Measurements from ENCODE around the gene MYH6.

Gene MYH6

GRCh38 chr14:23375527-23376251, 32.4 kb downstream of the MYH6 start:
- no peak for DNase-seq

GRCh38 chr14:23373041-23373440, 35.0 kb downstream of the MYH6 start:
- no peak for DNase-seq

DNA sequence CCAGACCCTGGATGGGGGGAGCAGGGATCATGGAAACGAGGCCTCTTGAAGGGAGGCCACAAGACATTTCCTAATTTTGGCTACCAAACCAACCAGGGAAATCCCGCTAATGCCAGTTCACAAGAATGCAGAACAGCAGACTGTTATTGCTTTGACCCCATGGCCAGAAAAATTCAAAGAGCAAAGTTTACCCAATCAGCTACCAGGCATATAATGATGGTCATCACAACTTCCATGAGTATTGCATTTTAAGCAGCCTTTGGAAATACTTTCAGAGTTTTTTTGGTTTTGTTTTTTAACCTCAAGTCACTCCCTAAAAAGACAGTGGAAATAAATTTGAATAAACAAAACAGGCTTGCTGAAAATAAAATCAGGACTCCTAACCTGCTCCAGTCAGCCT, 35.6 kb downstream of the MYH6 start, which contains the start of gene IL25:
Gene IL25 (plus strand): TSS at position 301 of the 400 bp plus-strand sequence.
- no peak for DNase-seq

GRCh38 chr14:23371865-23372264, 36.2 kb downstream of the MYH6 start:
- DNase-seq, result no peak

GRCh38 chr14:23370221-23370620, 37.9 kb downstream of the MYH6 start:
- DNase-seq, result no peak

DNA sequence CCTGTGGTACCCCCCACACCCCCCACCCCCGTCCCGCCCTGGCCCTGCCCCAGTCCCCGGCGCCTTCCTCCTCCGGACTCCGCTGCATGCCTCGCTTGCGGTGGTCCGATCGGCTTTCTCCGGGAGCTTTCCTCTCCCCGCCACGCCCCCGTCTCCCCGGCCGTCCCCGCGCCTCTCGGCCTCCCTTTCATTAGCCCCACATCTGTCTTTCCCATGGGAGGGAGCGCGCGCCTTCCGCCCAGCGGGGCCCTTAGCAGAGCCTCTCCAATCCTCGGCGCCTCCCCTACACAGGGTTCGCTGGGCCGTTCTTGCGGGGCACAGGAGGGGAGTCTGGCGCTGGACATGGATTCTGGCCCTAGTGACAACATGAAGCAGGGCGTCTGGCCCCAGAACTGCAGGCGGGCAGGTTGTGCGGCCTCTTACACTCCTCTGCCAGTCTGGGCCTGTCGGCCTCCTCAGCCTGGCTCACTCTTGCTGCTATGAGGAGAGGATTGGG, 41.6 kb downstream of the MYH6 start:
- DNase-seq, result no peak

DNA sequence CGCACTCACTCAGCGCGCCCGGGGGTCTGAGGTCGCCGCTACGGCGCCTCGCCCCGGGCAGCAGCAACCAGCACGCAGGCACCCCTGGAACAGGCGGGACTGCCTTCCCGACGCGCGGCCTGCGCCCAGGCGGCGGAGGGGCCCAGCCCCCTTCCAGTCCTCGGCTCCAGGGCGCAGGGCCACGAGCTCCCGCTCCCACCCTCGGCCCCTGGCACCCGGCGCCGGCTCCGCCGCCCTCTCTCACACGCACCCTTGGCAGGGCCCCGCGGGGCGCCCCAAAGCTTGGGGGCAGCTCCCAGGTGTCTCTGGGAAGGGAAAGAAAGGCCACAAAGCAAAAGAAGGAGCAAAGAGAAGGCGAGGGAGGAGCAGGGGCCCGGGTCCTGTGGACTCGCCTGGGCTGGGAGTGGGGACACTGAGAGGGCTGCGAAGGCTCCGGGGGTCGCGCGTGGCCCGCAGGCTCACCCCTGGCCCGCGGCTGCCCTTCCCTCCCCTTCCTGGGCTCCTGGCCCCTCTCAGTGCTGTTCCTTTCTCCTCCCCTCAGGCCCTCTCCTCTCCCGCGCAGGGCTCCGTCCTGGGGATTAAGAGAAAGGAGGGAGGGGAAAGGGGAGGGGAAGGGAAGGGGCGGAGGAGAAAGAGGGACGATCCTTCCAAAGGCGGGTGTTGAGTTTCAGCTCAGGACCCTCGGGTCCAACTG, 42.2 kb downstream of the MYH6 start:
- no peak for DNase-seq

DNA sequence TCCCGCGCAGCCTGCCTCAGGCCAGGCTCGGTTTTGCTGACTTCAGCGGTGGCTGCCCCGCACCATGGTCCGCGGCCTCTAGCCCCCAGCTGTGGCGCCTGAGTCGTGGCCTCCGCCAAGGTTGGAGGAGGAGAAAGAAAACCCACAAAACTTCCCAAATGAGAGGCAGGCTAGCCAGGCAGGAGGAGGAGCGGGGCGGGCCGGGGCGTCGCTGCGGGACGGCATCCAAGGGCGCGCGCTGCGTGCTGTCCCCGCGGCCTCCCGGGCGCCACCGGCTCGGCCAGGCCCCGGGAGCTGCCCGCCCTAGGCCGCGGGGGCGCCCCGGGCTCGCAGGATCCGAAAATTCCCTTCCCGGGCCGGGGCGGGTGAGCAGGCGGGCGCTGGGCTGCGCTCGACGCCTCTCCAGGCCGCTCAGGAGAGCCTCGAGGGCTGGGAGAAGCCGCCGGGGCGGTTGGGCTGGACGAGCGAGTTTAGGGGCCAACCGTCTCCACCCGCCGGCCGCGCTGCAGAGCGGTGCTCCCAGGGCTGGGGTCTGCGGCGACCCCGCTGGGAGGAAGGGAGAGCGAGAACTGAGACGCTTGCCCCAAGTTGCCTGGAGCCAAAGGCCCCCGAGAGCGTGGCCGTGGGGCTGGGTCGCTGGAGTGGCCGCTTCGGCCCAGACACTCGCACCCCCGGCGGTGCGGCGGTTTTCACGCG, 42.9 kb downstream of the MYH6 start, which contains the start of gene EFS:
Gene EFS (minus strand): TSS at position 137 of the 696 bp plus-strand sequence. CDS start 147 bp downstream, outside the sequence.
- no peak for DNase-seq

GRCh38 chr14:23364164-23365035, 43.7 kb downstream of the MYH6 start:
- no peak for DNase-seq

GRCh38 chr14:23362200-23362599, 45.9 kb downstream of the MYH6 start:
- DNase-seq, result no peak

DNA sequence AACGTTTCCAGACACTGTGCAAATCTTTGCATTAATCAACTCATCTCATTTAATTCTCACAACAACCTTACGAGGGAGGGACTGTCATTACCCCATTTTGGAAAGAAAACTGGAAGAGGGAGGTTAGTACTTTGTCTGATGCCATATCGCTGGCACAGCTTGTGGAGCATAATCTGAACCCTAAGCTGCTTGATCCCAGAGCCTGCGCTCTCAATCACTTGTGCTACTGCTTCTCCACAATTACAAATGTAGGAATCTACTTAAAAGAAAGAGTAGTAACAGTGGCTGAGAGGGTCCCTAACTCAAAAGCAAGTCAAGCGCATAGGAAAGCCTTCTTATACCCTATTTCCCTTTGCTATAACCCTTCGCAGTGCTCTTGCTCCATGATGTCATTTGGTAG, 46.3 kb downstream of the MYH6 start:
- no peak for DNase-seq

DNA sequence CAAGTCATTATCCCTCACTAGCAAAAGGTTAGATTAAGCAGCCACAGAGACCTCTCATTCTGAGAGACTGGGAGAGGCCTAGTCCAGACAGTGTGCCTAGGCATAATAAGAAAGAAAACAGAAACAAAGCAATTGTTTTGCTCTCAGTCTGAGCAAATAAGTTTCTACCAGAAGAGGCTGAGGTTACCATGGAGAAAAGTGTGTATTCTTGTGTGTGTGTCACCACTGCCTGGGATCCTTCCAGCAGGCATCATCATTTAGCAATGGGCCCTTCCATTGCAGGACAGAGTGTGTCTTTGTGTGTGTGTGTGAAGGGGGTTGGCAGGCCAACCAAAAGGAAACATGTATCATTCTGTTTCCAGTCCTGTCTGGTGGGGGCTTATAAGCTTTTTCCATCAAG, 46.8 kb downstream of the MYH6 start:
- no peak for DNase-seq

DNA sequence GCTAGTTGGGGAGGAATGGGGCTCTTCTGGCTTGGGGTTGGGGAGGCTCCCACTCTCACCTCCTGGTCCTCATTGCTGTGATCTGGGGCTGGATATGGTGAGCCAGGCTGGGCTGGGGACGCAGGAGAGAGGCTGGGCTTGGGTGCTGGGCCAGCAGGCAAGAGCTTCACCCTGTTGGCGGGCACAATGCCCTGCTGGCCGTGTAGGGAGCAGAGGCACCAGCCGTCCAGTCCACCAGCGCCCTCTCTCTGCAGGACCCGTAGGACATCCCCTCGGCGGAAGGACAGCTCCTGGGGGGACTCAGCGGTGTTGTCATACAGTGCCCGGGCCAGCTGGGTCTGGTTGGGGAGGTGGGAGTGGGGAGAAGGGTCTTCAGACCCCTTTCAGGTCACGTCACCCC, 47.6 kb downstream of the MYH6 start:
- DNase-seq, result no peak

- no peak for DNase-seq
Measured at GRCh38 chr14:23359722-23360447, 48.2 kb downstream of the MYH6 start.

DNA sequence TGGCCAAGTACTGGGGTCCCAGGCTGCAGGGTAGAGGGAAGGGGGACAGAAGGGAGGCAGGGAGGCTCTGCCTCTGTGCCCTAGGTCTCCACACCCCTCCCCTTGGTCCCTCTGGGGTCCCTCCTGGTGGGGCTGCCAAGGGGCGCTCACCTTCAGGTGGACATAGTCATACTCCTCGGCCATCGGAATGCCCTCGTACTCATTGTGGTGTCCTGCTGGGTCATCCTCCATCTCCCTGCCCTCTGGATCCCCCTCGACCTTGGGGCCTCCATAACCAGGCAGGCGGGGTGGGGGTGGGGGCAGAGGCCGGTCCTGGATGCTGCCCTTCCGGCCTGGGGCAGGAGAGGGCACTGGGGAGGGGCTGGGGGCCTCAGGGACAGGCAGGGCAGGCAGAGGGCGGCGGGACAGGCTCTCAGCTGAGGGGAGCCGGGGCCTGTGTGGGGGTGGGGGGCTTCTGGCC, 48.9 kb downstream of the MYH6 start:
- DNase-seq, result no peak

- no peak for DNase-seq
Measured at GRCh38 chr14:23358553-23359166, 49.4 kb downstream of the MYH6 start.

DNA sequence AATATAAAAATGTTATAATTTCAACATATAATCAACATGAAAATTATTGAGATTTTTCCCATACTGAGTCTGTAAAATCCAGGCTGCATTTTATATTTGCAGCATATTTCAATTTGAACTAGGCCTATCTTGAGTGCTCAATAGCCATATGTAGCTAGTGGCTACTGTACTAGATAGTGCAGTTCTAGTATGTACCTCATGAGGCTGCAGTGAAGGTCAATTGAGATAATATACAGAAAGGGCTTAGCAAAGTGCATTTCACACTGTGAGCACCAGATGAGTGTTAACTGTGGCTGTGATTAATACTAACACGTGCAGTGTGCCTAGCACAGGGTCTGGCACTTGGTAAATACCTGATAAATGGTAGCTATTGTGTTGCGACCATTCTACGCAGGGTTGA, 50.0 kb downstream of the MYH6 start:
- DNase-seq, result peak in 1 of 2 experiments; percentile 5

GRCh38 chr14:23357261-23357660, 50.8 kb downstream of the MYH6 start:
- peak in 1 of 2 experiments; percentile 11 for DNase-seq

DNA sequence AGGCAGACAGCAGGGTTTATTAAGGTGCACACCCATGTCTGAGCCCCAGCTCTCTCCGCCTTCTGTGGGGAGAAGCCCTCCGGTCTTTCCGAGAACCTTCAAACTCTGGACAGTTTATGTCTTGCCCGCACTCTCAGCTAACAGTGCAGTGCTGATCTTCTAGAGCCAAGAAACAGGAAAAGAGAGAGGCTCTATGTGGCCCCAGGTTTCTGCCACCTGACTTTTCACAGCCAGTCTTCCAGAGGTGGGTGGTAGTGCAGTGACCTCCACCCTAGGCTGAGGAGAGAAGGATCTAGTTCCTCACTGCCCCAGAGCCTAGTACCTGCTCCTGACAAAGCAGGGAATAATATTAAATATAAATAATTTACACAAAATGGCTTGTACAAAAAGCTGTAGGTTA, 51.4 kb downstream of the MYH6 start:
- DNase-seq, result no peak

- DNase-seq, result no peak
Measured at GRCh38 chr14:23355871-23356435, 52.1 kb downstream of the MYH6 start.

GRCh38 chr14:23354990-23355389, 53.1 kb downstream of the MYH6 start:
- DNase-seq, result no peak
